ENCODE measurements around the gene C5AR2.

DNA sequence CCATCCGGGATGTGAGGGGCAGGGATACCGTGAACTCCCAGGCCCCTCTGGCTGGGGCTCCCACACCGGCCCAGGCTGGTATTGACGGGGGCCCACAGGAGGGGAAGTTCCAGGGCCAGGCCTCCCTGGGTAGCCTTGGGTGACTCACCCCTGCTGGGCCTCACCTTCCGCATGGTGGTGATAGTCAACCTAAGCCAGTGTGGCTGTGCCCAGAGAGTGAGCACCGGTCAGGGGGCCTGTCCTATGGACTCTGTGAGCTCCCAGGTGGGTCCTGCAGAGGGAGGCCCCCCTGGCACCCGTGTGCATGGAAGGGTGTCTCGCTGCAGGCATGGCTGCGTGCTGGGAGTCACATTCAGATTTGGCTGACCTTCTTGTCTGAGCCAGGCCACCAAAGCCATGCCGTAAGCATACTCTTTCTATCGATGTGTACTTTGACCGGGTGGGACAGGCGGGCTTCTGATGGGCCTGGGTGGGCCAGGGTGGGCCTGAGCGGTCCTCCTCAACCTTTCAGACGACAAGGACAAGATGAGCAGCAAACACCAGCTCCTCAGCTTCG, 44.7 kb downstream of the C5AR2 start:
- TF ChIP-seq, protein P1, sequence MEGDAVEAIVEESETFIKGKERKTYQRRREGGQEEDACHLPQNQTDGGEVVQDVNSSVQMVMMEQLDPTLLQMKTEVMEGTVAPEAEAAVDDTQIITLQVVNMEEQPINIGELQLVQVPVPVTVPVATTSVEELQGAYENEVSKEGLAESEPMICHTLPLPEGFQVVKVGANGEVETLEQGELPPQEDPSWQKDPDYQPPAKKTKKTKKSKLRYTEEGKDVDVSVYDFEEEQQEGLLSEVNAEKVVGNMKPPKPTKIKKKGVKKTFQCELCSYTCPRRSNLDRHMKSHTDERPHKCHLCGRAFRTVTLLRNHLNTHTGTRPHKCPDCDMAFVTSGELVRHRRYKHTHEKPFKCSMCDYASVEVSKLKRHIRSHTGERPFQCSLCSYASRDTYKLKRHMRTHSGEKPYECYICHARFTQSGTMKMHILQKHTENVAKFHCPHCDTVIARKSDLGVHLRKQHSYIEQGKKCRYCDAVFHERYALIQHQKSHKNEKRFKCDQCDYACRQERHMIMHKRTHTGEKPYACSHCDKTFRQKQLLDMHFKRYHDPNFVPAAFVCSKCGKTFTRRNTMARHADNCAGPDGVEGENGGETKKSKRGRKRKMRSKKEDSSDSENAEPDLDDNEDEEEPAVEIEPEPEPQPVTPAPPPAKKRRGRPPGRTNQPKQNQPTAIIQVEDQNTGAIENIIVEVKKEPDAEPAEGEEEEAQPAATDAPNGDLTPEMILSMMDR (IDR thresholded peaks at IDR 0.05): no peak
- no peak for TF ChIP-seq POLR2A (IDR thresholded peaks at IDR 0.05)
